H1 (cell line): Measurements from ENCODE around the gene MRPS25. TPM values are rescaled to one million over a fixed set of nuclear protein-coding genes. Genes with fewer than 3 reads are reported as not detected.

Experiments used
- CTCF ChIA-PET: fragments of 300-600 bp; sonication (Branson Sonifier 250); formaldehyde crosslinking; loops from one replicate; lab custom pipeline; 2021; ENCODE audit not compliant: partially characterized antibody; lab: Charles Lee
- POLR2A ChIA-PET: fragments of 300-600 bp; sonication (Branson Sonifier 250); formaldehyde crosslinking; loops from one replicate; lab custom pipeline; 2021; ENCODE audit warnings: inconsistent platforms; ENCODE audit not compliant: partially characterized antibody; lab: Charles Lee
- DNase-seq, 2 experiments: peaks; one replicate each; pipeline versions ENCODE4 v3.0.0 to v3.0.0-alpha.2; 2010 to 2022; ENCODE audit warnings: low spot score in 2 of 2, low read depth in 1 of 2, mixed read lengths in 1 of 2
- FAIRE-seq: peaks from 2 replicates; lab custom pipeline; 2011; peaks lifted over from hg19 to GRCh38; lab: Jason Lieb, UNC
- H2AFZ ChIP-seq: 2 replicates; pipeline ENCODE4 v1.8.1; 2012; ENCODE audit warnings: low read length, inconsistent platforms
- H2AK5ac ChIP-seq: 2 replicates; pipeline ENCODE4 v1.6.1; 2013; ENCODE audit warnings: low read depth, low read length
- H2BK120ac ChIP-seq: replicated peaks from 2 replicates; pipeline ENCODE3; 2013; ENCODE audit warnings: low read depth, low read length, inconsistent platforms
- H2BK12ac ChIP-seq: 2 replicates; pipeline ENCODE4 v1.6.1; 2013; ENCODE audit warnings: low read depth, low read length
- H2BK15ac ChIP-seq: 2 replicates; pipeline ENCODE4 v1.6.1; 2013; ENCODE audit warnings: low read length
- H2BK20ac ChIP-seq: 2 replicates; pipeline ENCODE4 v1.6.1; 2013; ENCODE audit warnings: low read length
- H2BK5ac ChIP-seq: 2 replicates; pipeline ENCODE4 v1.6.1; 2013; ENCODE audit warnings: low read depth, low read length
- H3K14ac ChIP-seq: 2 replicates; pipeline ENCODE4 v1.6.1; 2013; ENCODE audit warnings: inconsistent platforms; ENCODE audit not compliant: insufficient read length
- H3K18ac ChIP-seq: 2 replicates; pipeline ENCODE4 v1.6.1; 2013; ENCODE audit warnings: low read length; ENCODE audit errors: extremely low read depth
- H3K23ac ChIP-seq: 2 replicates; pipeline ENCODE4 v1.6.1; 2013; ENCODE audit warnings: inconsistent platforms; ENCODE audit not compliant: insufficient read length
- H3K23me2 ChIP-seq: 2 replicates; pipeline ENCODE4 v1.6.1; 2013; ENCODE audit warnings: low read depth, low read length
- H3K27ac ChIP-seq: 2 replicates; pipeline ENCODE4 v1.6.1; 2011; ENCODE audit warnings: low read depth, low read length, inconsistent platforms
- H3K27me3 ChIP-seq, 4 experiments: replicated peaks in 1 of 4; 1 replicate in 1 of 4; 2 replicates in 3 of 4; pipeline versions ENCODE4 v1.6.1 to v1.8.1; 2011 to 2013; ENCODE audit warnings: low read length in 3 of 4, mild to moderate bottlenecking in 3 of 4, inconsistent platforms in 2 of 4, mixed read lengths in 2 of 4, moderate library complexity in 1 of 4; ENCODE audit not compliant: control insufficient read depth in 3 of 4, insufficient read depth in 3 of 4; ENCODE audit errors: extremely low read depth in 1 of 4
- H3K36me3 ChIP-seq, 4 experiments: 2 replicates each; pipeline versions ENCODE4 v1.6.1 to v1.8.1; 2011 to 2013; ENCODE audit warnings: mild to moderate bottlenecking in 4 of 4, low read length in 3 of 4, moderate library complexity in 2 of 4, control low read depth in 1 of 4, inconsistent platforms in 1 of 4; ENCODE audit not compliant: insufficient read depth in 4 of 4, control insufficient read depth in 2 of 4
- H3K4ac ChIP-seq: replicated peaks from 2 replicates; pipeline ENCODE3; 2013; ENCODE audit warnings: low read length, low read depth, mixed read lengths, inconsistent platforms; ENCODE audit not compliant: insufficient read length
- H3K4me1 ChIP-seq, 4 experiments: replicated peaks in 1 of 4; 1 replicate in 1 of 4; 2 replicates in 3 of 4; pipeline versions ENCODE4 v1.6.1 to v1.8.1; 2011 to 2013; ENCODE audit warnings: low read length in 3 of 4, inconsistent platforms in 2 of 4, mixed read lengths in 1 of 4; ENCODE audit not compliant: insufficient read depth in 4 of 4, control insufficient read depth in 3 of 4
- H3K4me2 ChIP-seq, 2 experiments: 2 replicates each; pipeline versions ENCODE4 v1.6.1 to v1.8.1; 2011 to 2013; ENCODE audit warnings: low read depth in 2 of 2, low read length in 2 of 2, control low read depth in 1 of 2, inconsistent platforms in 1 of 2, mild to moderate bottlenecking in 1 of 2; ENCODE audit not compliant: insufficient read depth in 1 of 2
- H3K4me3 ChIP-seq, 4 experiments: fragments of 200-600, 300-600 bp in 1 of 4; sonication (generic), shearing (Covaris generic), sonication (Bioruptor Twin) in 1 of 4; 2 replicates each; pipeline versions ENCODE4 v1.5.1 to v1.8.1; 2011 to 2016; ENCODE audit warnings: low read length in 4 of 4, low read depth in 3 of 4, control low read depth in 2 of 4, inconsistent platforms in 2 of 4, mild to moderate bottlenecking in 2 of 4, mixed read lengths in 1 of 4, moderate library complexity in 1 of 4; ENCODE audit not compliant: insufficient read depth in 2 of 4; ENCODE audit errors: extremely low read depth in 1 of 4
- H3K56ac ChIP-seq: replicated peaks from 2 replicates; pipeline ENCODE3; 2013; ENCODE audit warnings: low read depth, mild to moderate bottlenecking, mixed read lengths, low read length, inconsistent platforms; ENCODE audit not compliant: insufficient read length
- H3K79me1 ChIP-seq: 2 replicates; pipeline ENCODE4 v1.6.1; 2013; ENCODE audit warnings: low read depth, low read length, control low read depth
- H3K79me2 ChIP-seq, 2 experiments: 2 replicates each; pipeline versions ENCODE4 v1.6.1 to v1.8.1; 2012 to 2013; ENCODE audit warnings: low read length in 2 of 2, mild to moderate bottlenecking in 2 of 2, inconsistent platforms in 1 of 2; ENCODE audit not compliant: insufficient read depth in 2 of 2, control insufficient read depth in 1 of 2
- H3K9ac ChIP-seq, 4 experiments: replicated peaks in 1 of 4; 1 replicate in 1 of 4; 2 replicates in 3 of 4; pipeline versions ENCODE4 v1.6.1 to v1.8.1; 2011 to 2013; ENCODE audit warnings: low read depth in 3 of 4, low read length in 3 of 4, control low read depth in 2 of 4, mild to moderate bottlenecking in 2 of 4, moderate library complexity in 2 of 4, inconsistent platforms in 1 of 4; ENCODE audit errors: extremely low read depth in 1 of 4
- H3K9me3 ChIP-seq, 2 experiments: 2 replicates each; pipeline versions ENCODE4 v1.6.1 to v1.8.1; 2012 to 2013; ENCODE audit warnings: mild to moderate bottlenecking in 2 of 2, moderate library complexity in 2 of 2, control low read depth in 1 of 2, inconsistent platforms in 1 of 2, low read depth in 1 of 2, low read length in 1 of 2, mixed read lengths in 1 of 2; ENCODE audit not compliant: insufficient read depth in 2 of 2
- H4K20me1 ChIP-seq, 2 experiments: replicated peaks in 1 of 2; 2 replicates each; pipeline versions ENCODE3 to v1.8.1; 2011 to 2013; ENCODE audit warnings: inconsistent platforms in 2 of 2, low read length in 2 of 2, mild to moderate bottlenecking in 1 of 2; ENCODE audit not compliant: insufficient read depth in 2 of 2, control insufficient read depth in 1 of 2
- H4K5ac ChIP-seq: 2 replicates; pipeline ENCODE4 v1.6.1; 2013; ENCODE audit warnings: low read length, low read depth, mixed read lengths, inconsistent platforms; ENCODE audit not compliant: insufficient read length
- H4K8ac ChIP-seq: 2 replicates; pipeline ENCODE4 v1.8.0; 2013; ENCODE audit warnings: mild to moderate bottlenecking, moderate library complexity, low read length, inconsistent platforms; ENCODE audit not compliant: insufficient read depth; ENCODE audit errors: extremely low read depth
- H4K91ac ChIP-seq: replicated peaks from 2 replicates; pipeline ENCODE3; 2013; ENCODE audit warnings: low read length, mixed read lengths, inconsistent platforms; ENCODE audit not compliant: insufficient read length
- HDAC6 ChIP-seq: IDR thresholded peaks from one replicate; pipeline ENCODE4 v1.7.1; 2012; ENCODE audit warnings: low read depth, mild to moderate bottlenecking, inconsistent platforms, low read length, moderate library complexity
- POLR2A ChIP-seq, 2 experiments: IDR thresholded peaks; 1 replicate in 1 of 2; 2 replicates in 1 of 2; pipeline ENCODE4 v1.6.1; 2011; ENCODE audit warnings: low read depth in 2 of 2, low read length in 2 of 2, mild to moderate bottlenecking in 2 of 2; ENCODE audit errors: control extremely low read depth in 1 of 2
- WGBS, 2 experiments: shearing (Covaris generic) in 1 of 2; methylation state at CpG; one replicate each; pipeline versions ENCODE4 v1.1.6 to v1.1.7; 2013 to 2015; ENCODE audit warnings: low lambda C conversion rate in 2 of 2, mixed read lengths in 2 of 2, inconsistent platforms in 1 of 2, low coverage in 1 of 2, missing lambda C conversion rate in 1 of 2; ENCODE audit not compliant: insufficient replicate concordance in 2 of 2, insufficient coverage in 1 of 2, insufficient read length in 1 of 2; ENCODE audit errors: extremely low coverage in 1 of 2, missing lambda C conversion rate in 1 of 2; 5-methylcytosine and 5-hydroxymethylcytosine counted together
- polyA plus RNA-seq, 7 experiments: library from polyadenylated mRNA; depleted of rRNA in 3 of 7; stranded (reverse) in 5 of 7; unstranded in 2 of 7; fragments of >200 nt in 5 of 7; fragments of 200-250 nt in 2 of 7; gene quantifications; 1 replicate in 5 of 7; 2 replicates in 1 of 7; 4 replicates in 1 of 7; pipeline versions ENCODE4 v1.2.1 to v1.2.3, GENCODE V29; 2011 to 2013; ENCODE audit warnings: missing spikeins in 2 of 7, mixed read lengths in 2 of 7
- total RNA-seq: library from RNA; stranded (reverse); fragmentation: NEBNext Ultra II Directional; extraction: Animal tissue kit (Norgen Biotek cat#: 25700); gene quantifications from 2 replicates; pipeline ENCODE4 v1.2.1, GENCODE V29; 2021

The MRPS25 gene
- total and polyA plus RNA-seq, 2 of the 8 experiments (the other 6 are each of a cell fraction or from before 2014, with no cell fraction given): 23.0 to 56.5 TPM

DNA sequence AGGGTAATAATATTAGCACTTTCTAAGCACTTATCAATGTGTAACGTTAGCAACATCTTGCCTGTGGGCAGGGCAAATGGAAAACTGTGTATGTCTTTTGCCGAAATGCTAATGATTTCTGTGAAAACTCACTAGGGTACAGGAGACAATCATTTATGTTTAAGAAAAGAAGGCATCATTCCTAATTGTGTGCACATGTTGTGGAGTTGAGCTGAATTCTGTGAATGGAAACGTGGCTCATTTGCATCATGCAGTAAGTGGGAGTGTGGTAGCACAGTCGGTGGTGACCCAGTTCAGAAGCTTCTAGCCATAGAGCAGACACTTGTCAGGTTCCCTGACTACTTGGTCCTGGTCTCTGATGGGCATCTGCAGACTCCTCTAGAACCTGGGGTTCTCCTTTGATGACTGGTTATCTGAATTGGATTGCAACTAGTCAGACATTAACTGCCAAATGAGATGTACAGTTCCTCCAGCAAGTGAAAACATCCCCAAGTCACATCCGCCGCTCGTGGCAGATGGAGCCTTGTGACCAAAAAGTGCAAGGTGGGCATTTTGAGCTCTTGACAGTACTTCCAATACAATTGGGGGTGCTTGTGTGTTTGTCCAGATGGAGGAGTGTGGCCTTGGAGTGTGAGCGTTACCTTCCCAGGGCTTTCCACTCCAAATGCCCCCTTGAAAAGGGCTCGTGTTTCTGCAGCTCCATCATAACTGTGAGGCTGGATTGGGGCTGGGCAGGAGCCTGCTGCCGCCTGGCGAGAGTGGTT lies 21.5 kb downstream of the MRPS25 start:
- H3K27ac ChIP-seq: no peak overlapping the region
- H2BK20ac ChIP-seq: no peak overlapping the region
- no peak overlapping the region for H2BK120ac ChIP-seq
- no peak overlapping the region for H2BK12ac ChIP-seq
- no peak overlapping the region for H3K4me3 ChIP-seq
- H4K8ac ChIP-seq: no peak overlapping the region; the same call in 1 of the 2 replicates
- H3K27me3 ChIP-seq: no peaks in the 10 kb centered on the region
- no peak overlapping the region for H2AK5ac ChIP-seq
- no peak overlapping the region for H3K4ac ChIP-seq
- POLR2A ChIA-PET: interaction anchor here (1.5 kb wide), 1 partner anchor 12 kb away, joined by 4 read pairs; no protein-coding TSS in a partner anchor
- H3K4me2 ChIP-seq: no peak overlapping the region
- no peak overlapping the region for H4K5ac ChIP-seq
- H3K23ac ChIP-seq: no peak overlapping the region
- H3K14ac ChIP-seq: no peak overlapping the region
- peaks cover 2 to 8% of the 10 kb centered on the region in 2 experiments for H4K20me1 ChIP-seq
- H3K18ac ChIP-seq: no peak overlapping the region
- H3K79me1 ChIP-seq: no peaks in the 10 kb centered on the region
- H4K91ac ChIP-seq: no peak overlapping the region
- no peak overlapping the region for H2AFZ ChIP-seq
- H3K36me3 ChIP-seq: peaks cover 32 to 92% (median 74%) of the 10 kb centered on the region in 4 experiments; a peak in 7 of 8 replicates
- no peak overlapping the region for H3K9ac ChIP-seq
- no peaks in the 10 kb centered on the region for H3K4me1 ChIP-seq
- no peaks in the 10 kb centered on the region for H3K23me2 ChIP-seq
- 0 out of 3 replicates have a peak, but pooled peaks of 1 of the 2 experiments have one; percentile 8 for TF ChIP-seq POLR2A (IDR thresholded peaks at IDR 0.05; ENCODE audit: control extremely low read depth in 1 of 2, low read depth in 2 of 2, low read length in 2 of 2)
- TF ChIP-seq HDAC6: no peak
- TF ChIP-seq, all 59 proteins: peak for 1
- no peak overlapping the region for H2BK15ac ChIP-seq
- CTCF ChIA-PET: interaction anchor here (0.9 to 1.0 kb wide), 3 partner anchors 10 to 120 kb away, joined by 3 to 4 read pairs (median 3); no protein-coding TSS in a partner anchor
- H3K79me2 ChIP-seq: no peaks in the 10 kb centered on the region
- no peaks in the 10 kb centered on the region for H3K9me3 ChIP-seq
- no peak overlapping the region for H2BK5ac ChIP-seq
- FAIRE-seq (no peak), DNase-seq (no peak)
- no peak overlapping the region for H3K56ac ChIP-seq
- 89% methylated on average over 11 of the region's 11 CpGs; no CpG with 5 or more reads in 1 of the 2 experiments for WGBS, 2 experiments
